Measurements from ENCODE around the gene RFC3. TPM values are rescaled to one million over a fixed set of nuclear protein-coding genes. Genes with fewer than 3 reads are reported as not detected.

RFC3 gene
- total RNA-seq, 2 experiments from 2014 or later: 51.6 TPM

- CTCF ChIA-PET: no interaction called here
- H3K4me1 Mint-ChIP-seq (ENCODE audit: low read depth): no peaks in the 10 kb centered on the region
- no peak for DNase-seq
- H3K4me3 Mint-ChIP-seq: no peak overlapping the region
- H3K27me3 Mint-ChIP-seq (ENCODE audit: low read depth): no peaks in the 10 kb centered on the region
- H3K36me3 Mint-ChIP-seq (ENCODE audit: low read depth): peaks cover 3% of the 10 kb centered on the region
- H3K27ac Mint-ChIP-seq: no peak overlapping the region
- no peaks in the 10 kb centered on the region for H3K9me3 Mint-ChIP-seq
- intact Hi-C loops (cut with micrococcal nuclease): no loop called here
Observed at GRCh38 chr13:33873251-33873908, 55.4 kb downstream of the RFC3 start.

GRCh38 chr13:33874871-33875270 lies 56.9 kb downstream of the RFC3 start:
- intact Hi-C loops (cut with micrococcal nuclease): no loop called here

GRCh38 chr13:33875618-33876401 lies 57.9 kb downstream of the RFC3 start:
- H3K9me3 Mint-ChIP-seq: no peaks in the 10 kb centered on the region
- no peak overlapping the region for H3K4me3 Mint-ChIP-seq
- no peaks in the 10 kb centered on the region for H3K27me3 Mint-ChIP-seq (ENCODE audit: low read depth)
- peaks cover 9% of the 10 kb centered on the region for H3K36me3 Mint-ChIP-seq (ENCODE audit: low read depth)
- no peak overlapping the region for H3K27ac Mint-ChIP-seq
- CTCF ChIA-PET: no interaction called here
- no peaks in the 10 kb centered on the region for H3K4me1 Mint-ChIP-seq (ENCODE audit: low read depth)
- DNase-seq: no peak
- intact Hi-C loops (cut with micrococcal nuclease): no loop called here

More at GRCh38 chr13:33874871-33875270, 56.9 kb downstream of the RFC3 start:
- peaks cover 6% of the 10 kb centered on the region for H3K36me3 Mint-ChIP-seq (ENCODE audit: low read depth)
- no peaks in the 10 kb centered on the region for H3K4me1 Mint-ChIP-seq (ENCODE audit: low read depth)
- no peaks in the 10 kb centered on the region for H3K27me3 Mint-ChIP-seq (ENCODE audit: low read depth)
- H3K4me3 Mint-ChIP-seq: no peak overlapping the region
- H3K27ac Mint-ChIP-seq: no peak overlapping the region
- H3K9me3 Mint-ChIP-seq: no peaks in the 10 kb centered on the region
- DNase-seq: no peak
- CTCF ChIA-PET: no interaction called here

- Mint-ChIP-seq H3K27ac (no peak overlapping the region), H3K36me3 (ENCODE audit: low read depth) (peaks cover 16% of the 10 kb centered on the region), H3K9me3 (no peaks in the 10 kb centered on the region), H3K27me3 (ENCODE audit: low read depth) (no peaks in the 10 kb centered on the region), H3K4me1 (ENCODE audit: low read depth) (no peaks in the 10 kb centered on the region), H3K4me3 (no peak overlapping the region)
- intact Hi-C loops (cut with micrococcal nuclease): no loop called here
- no peak for DNase-seq
- CTCF ChIA-PET: no interaction called here
Observed at GRCh38 chr13:33876716-33877394, 58.9 kb downstream of the RFC3 start.

- CTCF ChIA-PET: no interaction called here
- H3K9me3 Mint-ChIP-seq: no peaks in the 10 kb centered on the region
- peaks cover 30% of the 10 kb centered on the region for H3K36me3 Mint-ChIP-seq (ENCODE audit: low read depth)
- H3K27ac Mint-ChIP-seq: no peak overlapping the region
- intact Hi-C loops (cut with micrococcal nuclease): no loop called here
- no peak overlapping the region for H3K4me3 Mint-ChIP-seq
- H3K27me3 Mint-ChIP-seq (ENCODE audit: low read depth): no peaks in the 10 kb centered on the region
- DNase-seq: no peak
- H3K4me1 Mint-ChIP-seq (ENCODE audit: low read depth): no peaks in the 10 kb centered on the region
Observed at GRCh38 chr13:33879118-33879517, 61.2 kb downstream of the RFC3 start.

GRCh38 chr13:33882804-33883203 lies 64.9 kb downstream of the RFC3 start:
- CTCF ChIA-PET: no interaction called here
- Mint-ChIP-seq H3K4me1 (ENCODE audit: low read depth) (no peaks in the 10 kb centered on the region), H3K27ac (no peak overlapping the region), H3K9me3 (peaks cover 3% of the 10 kb centered on the region), H3K4me3 (no peak overlapping the region), H3K27me3 (ENCODE audit: low read depth) (no peaks in the 10 kb centered on the region), H3K36me3 (ENCODE audit: low read depth) (peaks cover 29% of the 10 kb centered on the region)
- DNase-seq: no peak
- intact Hi-C loops (cut with micrococcal nuclease): no loop called here

- intact Hi-C loops (cut with micrococcal nuclease): no loop called here
- Mint-ChIP-seq H3K4me3 (no peak overlapping the region), H3K4me1 (ENCODE audit: low read depth) (no peaks in the 10 kb centered on the region), H3K9me3 (peaks cover 3% of the 10 kb centered on the region), H3K27me3 (ENCODE audit: low read depth) (no peaks in the 10 kb centered on the region), H3K27ac (no peak overlapping the region), H3K36me3 (ENCODE audit: low read depth) (peaks cover 31% of the 10 kb centered on the region)
- CTCF ChIA-PET: no interaction called here
- no peak for DNase-seq
Observed at GRCh38 chr13:33884531-33885220, 66.7 kb downstream of the RFC3 start.

Measured in activated naive CD4-positive, alpha-beta T cell treated with anti-CD3 and anti-CD28 coated beads for 36 hours (primary cell).